GM13976 (cell line): Measurements from ENCODE around the gene RTBDN.
"Not testable (repeated sequence)": the region's sequence is repeated elsewhere in the genome, so short reads cannot be mapped to it uniquely, and the experiment has no call there.

Experiments
- DNase-seq: peaks from one replicate; pipeline ENCODE4 v3.0.0; 2012; ENCODE audit warnings: low spot score
- in situ Hi-C: fragments of 300-500 bp; cut with MboI; formaldehyde crosslinking; loops from one replicate; pipeline ENCODE4 v1.12.0; 2022; ENCODE audit warnings: low sequenced_read_pairs, mixed read lengths, inconsistent platforms; ENCODE audit not compliant: unreplicated experiment
- TF ChIP-seq, protein P1 (sequence below): IDR thresholded peaks from 2 replicates; pipeline ENCODE4 v1.5.1; 2012; ENCODE audit warnings: borderline replicate concordance, mild to moderate bottlenecking; ENCODE audit not compliant: insufficient read depth; ENCODE audit errors: extremely low read depth, missing control alignments, control extremely low read depth

RTBDN gene

DNA sequence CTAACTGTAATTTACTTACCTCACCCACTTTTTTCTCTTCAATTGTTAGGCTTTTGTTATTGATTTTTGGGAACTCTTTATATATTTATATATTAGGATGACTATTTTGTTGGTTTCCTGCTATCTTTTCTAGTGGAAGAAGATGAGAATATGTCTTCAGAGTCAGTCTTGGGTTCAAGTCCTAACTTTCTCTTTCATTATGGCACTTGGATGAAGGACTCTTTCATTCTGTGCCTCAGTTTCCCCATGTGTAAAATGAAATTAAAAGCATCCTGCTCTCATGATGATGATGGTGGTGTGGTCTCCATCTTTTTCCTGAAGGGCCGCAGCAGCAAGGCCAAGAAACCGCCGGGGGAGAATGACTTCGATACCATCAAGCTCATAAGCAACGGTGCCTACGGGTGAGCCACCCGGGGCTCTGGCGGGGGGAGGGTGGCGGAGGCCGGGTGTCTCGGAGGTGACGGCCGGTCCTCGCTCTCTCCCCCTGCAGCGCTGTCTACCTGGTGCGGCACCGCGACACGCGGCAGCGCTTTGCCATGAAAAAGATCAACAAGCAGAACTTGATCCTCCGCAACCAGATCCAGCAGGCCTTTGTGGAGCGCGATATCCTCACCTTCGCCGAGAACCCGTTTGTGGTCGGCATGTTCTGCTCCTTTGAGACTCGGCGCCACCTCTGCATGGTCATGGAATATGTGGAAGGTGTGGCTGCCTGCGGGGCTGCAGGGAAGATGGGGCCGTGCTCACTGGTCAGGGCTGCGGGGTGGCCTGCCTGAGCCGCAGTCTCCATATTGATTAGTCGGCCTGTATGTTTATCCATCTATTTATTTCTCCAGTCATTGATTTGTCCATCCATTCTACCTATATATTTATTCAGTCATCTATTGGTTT lies 23.9 kb upstream of the RTBDN start:
- TF ChIP-seq, protein P1, sequence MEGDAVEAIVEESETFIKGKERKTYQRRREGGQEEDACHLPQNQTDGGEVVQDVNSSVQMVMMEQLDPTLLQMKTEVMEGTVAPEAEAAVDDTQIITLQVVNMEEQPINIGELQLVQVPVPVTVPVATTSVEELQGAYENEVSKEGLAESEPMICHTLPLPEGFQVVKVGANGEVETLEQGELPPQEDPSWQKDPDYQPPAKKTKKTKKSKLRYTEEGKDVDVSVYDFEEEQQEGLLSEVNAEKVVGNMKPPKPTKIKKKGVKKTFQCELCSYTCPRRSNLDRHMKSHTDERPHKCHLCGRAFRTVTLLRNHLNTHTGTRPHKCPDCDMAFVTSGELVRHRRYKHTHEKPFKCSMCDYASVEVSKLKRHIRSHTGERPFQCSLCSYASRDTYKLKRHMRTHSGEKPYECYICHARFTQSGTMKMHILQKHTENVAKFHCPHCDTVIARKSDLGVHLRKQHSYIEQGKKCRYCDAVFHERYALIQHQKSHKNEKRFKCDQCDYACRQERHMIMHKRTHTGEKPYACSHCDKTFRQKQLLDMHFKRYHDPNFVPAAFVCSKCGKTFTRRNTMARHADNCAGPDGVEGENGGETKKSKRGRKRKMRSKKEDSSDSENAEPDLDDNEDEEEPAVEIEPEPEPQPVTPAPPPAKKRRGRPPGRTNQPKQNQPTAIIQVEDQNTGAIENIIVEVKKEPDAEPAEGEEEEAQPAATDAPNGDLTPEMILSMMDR: no peak
- in situ Hi-C loops: no loop called here
- no peak for DNase-seq

- TF ChIP-seq, protein P1: no peak
- DNase-seq: no peak
- in situ Hi-C loops: no loop called here
These were observed 22.3 kb upstream of the RTBDN start for GRCh38 chr19:12856653-12857052.

DNA sequence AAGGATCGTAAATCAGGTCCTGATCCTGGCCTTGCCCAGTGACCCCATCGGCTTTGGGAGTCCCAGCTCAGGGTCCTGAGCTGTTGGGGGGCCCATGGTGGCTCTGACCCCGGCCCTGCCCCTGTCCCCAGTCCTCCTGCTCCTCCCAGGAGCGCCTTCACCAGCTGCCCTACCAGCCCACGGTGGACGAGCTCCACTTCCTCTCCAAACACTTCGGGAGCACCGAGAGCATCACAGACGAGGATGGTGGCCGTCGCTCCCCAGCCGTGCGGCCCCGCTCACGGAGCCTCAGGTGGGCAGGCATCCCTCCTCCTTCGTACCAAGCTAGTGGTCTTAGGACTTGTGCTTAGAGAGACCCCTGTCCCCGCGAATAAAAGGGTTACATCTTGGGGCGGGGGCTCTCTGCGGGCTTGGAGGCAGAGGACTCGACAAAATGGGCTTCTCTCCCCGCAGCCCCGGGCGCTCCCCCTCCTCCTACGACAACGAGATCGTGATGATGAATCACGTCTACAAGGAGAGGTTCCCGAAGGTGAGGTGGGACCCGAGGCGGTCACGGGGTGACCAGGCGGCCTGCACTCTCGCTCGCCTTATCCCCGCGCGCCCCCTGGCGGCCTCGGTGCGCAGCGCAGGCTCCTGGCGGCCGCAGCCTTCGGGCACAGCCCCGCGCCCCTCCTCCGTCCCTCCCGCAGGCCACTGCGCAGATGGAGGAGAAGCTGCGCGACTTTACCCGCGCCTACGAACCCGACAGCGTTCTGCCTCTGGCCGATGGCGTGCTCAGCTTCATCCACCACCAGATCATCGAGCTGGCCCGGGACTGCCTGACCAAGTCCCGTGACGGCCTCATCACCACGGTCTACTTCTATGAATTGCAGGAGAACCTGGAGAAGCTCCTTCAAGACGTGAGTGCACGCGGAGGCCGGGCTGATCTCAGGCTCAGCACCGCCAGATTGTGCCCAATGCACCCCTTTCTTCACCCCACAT lies 13.1 kb upstream of the RTBDN start:
- DNase-seq: peak; percentile 95
- in situ Hi-C loops: no loop called here
- TF ChIP-seq, protein P1: peak; percentile 100

GRCh38 chr19:12846613-12847012 lies 12.2 kb upstream of the RTBDN start:
- DNase-seq, in situ Hi-C loops: not testable (repeated sequence)

- in situ Hi-C loops: no loop called here
- TF ChIP-seq, protein P1: no peak
- DNase-seq: no peak
These were observed 9.8 kb upstream of the RTBDN start for GRCh38 chr19:12843999-12844732.

DNA sequence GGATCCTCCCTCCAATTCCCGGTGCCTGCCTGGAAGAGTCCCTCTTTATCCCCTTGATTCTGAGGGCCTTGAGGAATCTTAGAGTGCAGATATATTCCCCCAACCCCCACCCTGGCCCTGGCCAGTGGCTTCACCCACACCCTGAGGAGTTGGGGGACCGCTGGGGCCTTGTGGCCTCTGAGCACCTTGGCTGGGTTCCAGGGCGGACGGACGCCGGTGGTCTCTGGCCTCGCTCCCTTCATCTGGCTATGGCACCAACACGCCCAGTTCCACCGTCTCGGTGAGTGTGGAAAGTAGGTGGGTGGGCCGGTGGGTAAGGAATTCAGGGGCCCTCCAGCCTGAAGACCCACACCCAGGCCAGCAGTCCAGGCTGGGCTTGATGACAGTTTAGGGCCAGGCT lies 8.9 kb upstream of the RTBDN start:
- TF ChIP-seq, protein P1: no peak
- no peak for DNase-seq
- in situ Hi-C loops: no loop called here
